GM21526 (cell line): ENCODE data around the gene CCDC169.
"Not testable (repeated sequence)": the region's sequence is repeated elsewhere in the genome, so short reads cannot be mapped to it uniquely, and the experiment has no call there.

Source experiments
- ATAC-seq: cut with Tn5 transposase; IDR thresholded peaks from one replicate; pipeline ENCODE4 v1.9.1; 2021; ENCODE audit warnings: moderate library complexity; ENCODE audit not compliant: unreplicated experiment, low FRiP score

The CCDC169 gene

GRCh38 chr13:36297366-36298338 lies at the start of gene CCDC169:
CCDC169 (minus strand) TSS chr13:36297814; CDS start chr13:36297719, 95 bp downstream.
- peak; percentile 60 for ATAC-seq

- peak; percentile 94 for ATAC-seq
Measured at GRCh38 chr13:36346222-36347083, 48.8 kb upstream of the CCDC169 start, which contains the start of gene SPART. SPART (minus strand) TSS chr13:36346394; CDS start chr13:36335830, 10,564 bp downstream.

- no peak for ATAC-seq
Measured at GRCh38 chr13:36345438-36346221, 48.0 kb upstream of the CCDC169 start.

GRCh38 chr13:36344886-36345437 lies 47.3 kb upstream of the CCDC169 start:
- no peak for ATAC-seq

DNA sequence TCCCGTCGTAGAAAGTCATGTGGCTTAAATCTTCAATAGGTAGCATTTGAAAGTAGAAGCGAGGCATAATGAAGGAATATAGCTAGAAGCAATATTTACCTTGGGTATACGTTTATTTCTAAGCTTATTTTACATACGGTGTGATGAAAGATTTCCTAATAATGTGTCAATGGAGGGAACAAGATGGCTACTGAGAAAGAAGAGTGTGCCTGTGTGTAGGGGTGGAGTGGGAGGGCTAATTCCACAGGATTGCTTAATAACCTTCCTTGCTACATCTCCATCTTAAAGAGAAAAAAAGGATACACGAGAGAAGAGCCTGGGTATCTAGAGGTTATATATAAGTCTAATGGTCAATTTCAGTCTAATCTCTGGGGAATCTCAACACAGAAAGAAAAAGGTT lies 46.6 kb upstream of the CCDC169 start:
- no peak for ATAC-seq

DNA sequence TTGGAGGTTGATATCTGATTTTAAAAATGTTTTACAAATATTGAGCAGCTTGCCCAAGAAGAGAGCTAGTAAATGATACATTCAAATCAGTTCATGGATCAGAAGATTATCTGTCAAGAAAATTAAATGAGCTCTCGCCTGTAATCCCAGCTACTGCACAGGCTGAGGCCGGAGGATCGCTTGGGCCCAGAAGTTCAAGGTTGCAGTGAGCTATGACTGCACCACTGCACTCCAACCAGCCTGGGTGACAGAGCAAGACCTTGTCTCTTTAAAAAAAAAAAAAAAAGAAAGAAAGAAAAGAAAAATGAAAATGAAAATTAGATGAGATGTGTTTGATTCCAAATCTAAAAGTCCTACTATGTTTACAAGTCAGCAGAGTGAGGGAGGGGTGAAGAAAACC lies 46.2 kb upstream of the CCDC169 start:
- no peak for ATAC-seq

DNA sequence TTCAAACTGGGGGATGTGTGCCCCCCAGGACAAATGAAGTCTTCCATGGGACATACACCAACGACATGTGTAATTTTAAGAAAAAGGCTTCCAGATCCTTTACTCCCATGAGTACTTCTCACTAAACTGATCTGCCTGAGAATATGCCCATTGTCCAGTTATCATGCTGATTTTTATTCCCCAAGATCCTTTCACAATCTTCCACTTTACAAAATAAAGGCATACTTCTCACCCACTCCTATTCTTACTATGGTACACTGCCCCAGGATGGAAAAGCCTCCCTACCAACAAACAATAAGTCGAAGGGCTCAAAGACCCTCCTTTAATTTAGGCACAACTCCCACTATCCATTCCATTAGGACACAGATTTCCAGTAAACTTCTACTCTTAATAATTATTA lies 45.1 kb upstream of the CCDC169 start:
- ATAC-seq, result no peak

- ATAC-seq, result no peak
Measured at GRCh38 chr13:36341718-36342117, 44.1 kb upstream of the CCDC169 start.

- no peak for ATAC-seq
Measured at GRCh38 chr13:36339600-36340155, 42.1 kb upstream of the CCDC169 start.

- ATAC-seq, result no peak
Measured at GRCh38 chr13:36337938-36338641, 40.5 kb upstream of the CCDC169 start.

- no peak for ATAC-seq
Measured at GRCh38 chr13:36332986-36333385, 35.4 kb upstream of the CCDC169 start.

GRCh38 chr13:36332255-36332654 lies 34.6 kb upstream of the CCDC169 start:
- not testable (repeated sequence) for ATAC-seq

DNA sequence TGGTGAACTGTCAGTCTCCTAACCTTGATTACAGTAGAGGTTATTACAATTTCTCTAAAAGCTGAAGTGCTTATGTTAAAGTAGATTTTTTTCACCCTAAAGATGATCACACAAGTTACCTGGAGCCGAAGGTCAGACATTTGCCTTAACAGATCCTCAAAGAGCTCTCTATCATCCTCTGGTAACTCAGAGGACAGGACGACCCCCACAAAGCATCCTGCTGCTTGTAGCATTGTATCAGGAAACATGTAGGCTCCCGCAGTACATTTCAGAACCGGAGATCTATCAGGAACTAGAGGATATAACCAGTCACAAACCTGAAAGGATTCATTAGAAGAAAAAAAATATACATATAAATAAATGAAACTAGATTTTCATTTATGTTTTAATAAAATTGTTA lies 33.7 kb upstream of the CCDC169 start:
- no peak for ATAC-seq

DNA sequence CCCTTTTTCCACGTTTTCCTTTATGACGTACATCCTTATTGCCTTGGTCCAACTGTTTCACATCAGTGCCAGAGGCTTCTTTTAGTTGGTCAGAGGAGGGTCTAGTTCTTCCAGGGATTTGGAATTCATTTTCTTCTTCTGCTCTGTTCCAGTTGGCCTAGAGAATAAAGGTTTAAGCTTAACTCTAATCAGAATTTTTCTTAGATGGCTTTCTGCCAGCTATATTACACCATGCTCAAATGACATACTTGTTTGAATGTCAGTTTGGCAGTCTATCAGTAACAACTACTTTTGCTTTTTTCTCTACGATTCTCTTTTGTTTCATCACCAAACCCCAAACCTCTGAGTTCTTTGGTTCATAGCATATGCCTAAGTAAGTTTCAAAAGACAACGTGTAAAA lies 31.7 kb upstream of the CCDC169 start:
- ATAC-seq, result no peak

DNA sequence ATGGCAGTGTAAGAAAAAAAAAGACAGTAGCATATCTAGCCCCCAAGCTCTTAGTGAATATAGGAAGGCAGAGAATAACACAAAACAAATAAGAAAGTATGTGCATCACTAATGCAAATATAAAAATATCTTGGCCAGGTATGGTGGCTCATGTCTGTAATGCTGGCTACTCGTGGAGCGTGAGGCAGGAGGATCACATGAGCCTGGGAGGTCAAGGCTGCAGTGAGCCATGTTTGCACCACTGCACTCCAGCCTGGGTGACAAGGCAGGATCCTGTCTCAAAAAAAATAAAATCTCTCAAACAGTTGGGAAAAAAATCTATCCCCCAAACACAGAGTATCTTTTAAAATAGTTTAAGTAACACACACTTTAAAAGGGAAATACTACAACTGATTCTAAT lies 31.2 kb upstream of the CCDC169 start:
- no peak for ATAC-seq

GRCh38 chr13:36325912-36326311 lies 28.3 kb upstream of the CCDC169 start:
- no peak for ATAC-seq

DNA sequence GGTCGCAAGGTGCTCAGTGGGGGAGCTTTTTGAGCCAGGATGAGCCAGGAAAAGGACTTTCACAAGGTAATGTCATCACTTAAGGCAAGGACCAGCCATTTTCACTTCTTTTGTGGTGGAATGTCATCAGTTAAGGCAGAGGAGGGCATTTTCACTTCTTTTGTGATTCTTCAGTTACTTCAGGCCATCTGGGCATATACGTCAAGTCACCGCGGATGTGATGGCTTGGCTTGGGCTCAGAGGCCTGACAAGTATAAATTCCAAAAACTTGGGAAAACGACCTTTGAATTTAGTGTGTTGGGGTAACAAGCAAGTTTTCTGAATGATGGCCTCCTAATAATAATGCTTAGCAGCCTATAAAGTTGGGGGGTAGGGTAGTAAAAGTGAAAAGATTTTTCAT lies 27.3 kb upstream of the CCDC169 start:
- not testable (repeated sequence) for ATAC-seq

DNA sequence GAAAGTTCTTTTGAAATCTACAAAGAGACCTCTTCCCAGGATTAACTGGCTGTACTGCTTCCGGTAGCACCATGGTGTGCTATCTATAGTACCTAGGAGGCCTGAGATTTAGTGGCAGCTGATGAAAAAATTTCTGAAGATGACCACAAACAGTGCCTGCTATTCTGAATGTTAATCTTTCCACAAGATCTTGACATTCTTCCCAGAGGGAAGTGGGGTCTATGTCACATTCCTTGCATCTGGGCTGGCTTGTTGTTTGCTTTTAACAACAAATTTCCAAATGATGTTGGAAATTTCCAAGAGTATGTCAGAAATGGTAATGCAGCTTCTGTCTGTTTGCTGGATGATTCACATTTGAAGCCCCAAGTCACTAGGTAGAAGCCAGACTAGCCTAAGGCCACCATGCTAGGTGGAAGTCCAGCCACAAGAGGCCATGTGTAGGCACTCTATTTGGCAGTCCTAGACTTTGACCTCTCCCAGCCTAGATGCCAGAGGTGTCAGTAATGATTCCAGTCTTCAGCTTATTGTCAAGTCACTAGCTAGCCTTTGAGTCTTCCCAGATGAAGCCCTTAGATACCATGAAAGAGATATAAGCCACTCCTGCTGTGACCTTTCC lies 26.4 kb upstream of the CCDC169 start:
- no peak for ATAC-seq

- ATAC-seq, result no peak
Measured at GRCh38 chr13:36323408-36323807, 25.8 kb upstream of the CCDC169 start.
